Endothelial cell of umbilical vein (primary cell): ENCODE data around the gene OXCT2. TPM values are rescaled to one million over a fixed set of nuclear protein-coding genes. Genes with fewer than 3 reads are reported as not detected.

Source experiments
- BruUV-seq: library from RNA; stranded (reverse); fragments of 400-500 nt; replicated peaks from 2 replicates; lab custom pipeline; 2021; lab: Mats Ljungman, UMichigan
- CTCF ChIA-PET: fragments of 300-600, 350-600 bp; sonication (Branson Sonifier 250); formaldehyde crosslinking; loops from one replicate; lab custom pipeline; 2021; ENCODE audit warnings: antibody characterized with exemption, inconsistent platforms; lab: Charles Lee
- POLR2A ChIA-PET: fragments of 300-600, 350-600 bp; sonication (Branson Sonifier 250); formaldehyde crosslinking; loops from one replicate; lab custom pipeline; 2021; ENCODE audit warnings: antibody characterized with exemption, inconsistent platforms; lab: Charles Lee
- DNase-seq: peaks from one replicate; pipeline ENCODE4 v3.0.0-alpha.2; 2011; ENCODE audit warnings: low read depth, low spot score
- FAIRE-seq: peaks from 2 replicates; lab custom pipeline; 2011; peaks lifted over from hg19 to GRCh38; lab: Jason Lieb, UNC
- H2AFZ ChIP-seq: 2 replicates; pipeline ENCODE4 v1.6.0; 2012; ENCODE audit warnings: low read depth, low read length, control low read depth, inconsistent platforms
- H3K27ac ChIP-seq: 2 replicates; pipeline ENCODE4 v1.5.1; 2011; ENCODE audit warnings: low read depth, mild to moderate bottlenecking, control low read depth, low read length, moderate library complexity; ENCODE audit not compliant: insufficient read depth
- H3K27me3 ChIP-seq, 2 experiments: 2 replicates each; pipeline versions ENCODE4 v1.6.0 to v1.6.1; 2011; ENCODE audit warnings: low read length in 2 of 2, mixed read lengths in 1 of 2; ENCODE audit not compliant: control insufficient read depth in 2 of 2, insufficient read depth in 2 of 2
- H3K36me3 ChIP-seq, 2 experiments: 2 replicates in 1 of 2; 3 replicates in 1 of 2; pipeline ENCODE4 v1.5.1; 2011; ENCODE audit warnings: low read length in 2 of 2, mild to moderate bottlenecking in 1 of 2, moderate library complexity in 1 of 2; ENCODE audit not compliant: control insufficient read depth in 2 of 2, insufficient read depth in 2 of 2; ENCODE audit errors: extremely low read depth in 1 of 2
- H3K4me1 ChIP-seq: 3 replicates; pipeline ENCODE4 v1.5.1; 2011; ENCODE audit warnings: mild to moderate bottlenecking, low read length; ENCODE audit not compliant: control insufficient read depth, insufficient read depth; ENCODE audit errors: extremely low read depth
- H3K4me2 ChIP-seq: 2 replicates; pipeline ENCODE4 v1.6.1; 2011; ENCODE audit warnings: low read length, control low read depth, mixed read lengths; ENCODE audit not compliant: insufficient read depth
- H3K4me3 ChIP-seq, 3 experiments: fragments of 200-600 bp in 1 of 3; sonication (generic), shearing (Covaris generic) in 1 of 3; replicated peaks in 1 of 3; 2 replicates each; pipeline ENCODE4 v1.5.1; 2011 to 2016; ENCODE audit warnings: control low read depth in 3 of 3, low read length in 3 of 3, mild to moderate bottlenecking in 2 of 3, inconsistent platforms in 1 of 3, low read depth in 1 of 3, moderate library complexity in 1 of 3; ENCODE audit not compliant: insufficient read depth in 1 of 3
- H3K79me2 ChIP-seq: 2 replicates; pipeline ENCODE4 v1.6.0; 2012; ENCODE audit warnings: low read length, inconsistent platforms; ENCODE audit not compliant: control insufficient read depth, insufficient read depth
- H3K9ac ChIP-seq: replicated peaks from 2 replicates; pipeline ENCODE3; 2011; ENCODE audit warnings: low read length, control low read depth; ENCODE audit not compliant: insufficient read depth; ENCODE audit errors: extremely low read depth
- H3K9me1 ChIP-seq: replicated peaks from 3 replicates; pipeline ENCODE4 v1.6.0; 2011; ENCODE audit warnings: mild to moderate bottlenecking, low read length; ENCODE audit not compliant: control insufficient read depth, insufficient read depth; ENCODE audit errors: extremely low read depth
- H3K9me3 ChIP-seq: replicated peaks from 2 replicates; pipeline ENCODE4 v1.5.1; 2012; ENCODE audit warnings: low read length, inconsistent platforms; ENCODE audit not compliant: control insufficient read depth, insufficient read depth
- H4K20me1 ChIP-seq: replicated peaks from 2 replicates; pipeline ENCODE3; 2011; ENCODE audit warnings: mild to moderate bottlenecking, low read length; ENCODE audit not compliant: control insufficient read depth, insufficient read depth; ENCODE audit errors: extremely low read depth
- CTCF ChIP-seq, 2 donors: IDR thresholded peaks; 1 replicate in 1 of 2; 2 replicates in 1 of 2; pipeline ENCODE4 v1.5.1; 2011; ENCODE audit warnings: low read length in 2 of 2, mild to moderate bottlenecking in 2 of 2, moderate library complexity in 2 of 2, control low read depth in 1 of 2, inconsistent platforms in 1 of 2, low read depth in 1 of 2; ENCODE audit not compliant: insufficient read depth in 1 of 2; ENCODE audit errors: extremely low read depth in 1 of 2
- EZH2 ChIP-seq: IDR thresholded peaks from 2 replicates; pipeline ENCODE4 v1.6.1; 2012; ENCODE audit warnings: borderline replicate concordance, low read depth, mild to moderate bottlenecking, moderate library complexity, low read length, inconsistent platforms; ENCODE audit not compliant: severe bottlenecking
- FOS ChIP-seq: IDR thresholded peaks from 2 replicates; pipeline ENCODE4 v1.6.1; 2011; ENCODE audit warnings: mild to moderate bottlenecking, low read length, moderate library complexity, borderline replicate concordance; ENCODE audit not compliant: insufficient read depth
- GATA2 ChIP-seq: IDR thresholded peaks from 2 replicates; pipeline ENCODE4 v1.7.0; 2011; ENCODE audit warnings: low read depth, mild to moderate bottlenecking, moderate library complexity, mixed read lengths, low read length; ENCODE audit not compliant: insufficient read length, insufficient read depth
- JUN ChIP-seq: IDR thresholded peaks from 2 replicates; pipeline ENCODE4 v1.6.1; 2011; ENCODE audit warnings: borderline replicate concordance, low read depth; ENCODE audit not compliant: insufficient read length, insufficient read depth
- MAX ChIP-seq: IDR thresholded peaks from 2 replicates; pipeline ENCODE4 v1.6.1; 2011; ENCODE audit not compliant: insufficient read depth, insufficient read length
- MYC ChIP-seq: IDR thresholded peaks from one replicate; pipeline ENCODE4 v1.6.1; 2011; ENCODE audit warnings: mild to moderate bottlenecking, low read depth, low read length
- POLR2A ChIP-seq: IDR thresholded peaks from 2 replicates; pipeline ENCODE4 v1.6.1; 2012; ENCODE audit warnings: low read depth, mild to moderate bottlenecking, control low read depth, low read length
- POLR2AphosphoS5 ChIP-seq: IDR thresholded peaks from 2 replicates; pipeline ENCODE4 v1.6.1; 2012; ENCODE audit warnings: low read depth, mild to moderate bottlenecking, control low read depth, low read length, moderate library complexity; ENCODE audit not compliant: insufficient read depth
- dilution Hi-C: fragments of 300-500 bp; cut with MboI; formaldehyde crosslinking; loops from one replicate; pipeline ENCODE4 v1.15.0; 2019; ENCODE audit warnings: low sequenced_read_pairs; ENCODE audit not compliant: extremely low pct_ligation_motif_present
- intact Hi-C: fragments of 100-400 bp; cut with micrococcal nuclease; formaldehyde crosslinking; loops from one replicate; pipeline ENCODE4 v1.10.0; 2022
- polyA plus RNA-seq, 4 experiments: library from polyadenylated mRNA; depleted of rRNA in 3 of 4; stranded (reverse) in 3 of 4; unstranded in 1 of 4; fragments of >200 nt; gene quantifications; 2 replicates each; pipeline versions ENCODE4 v1.2.1 to v1.2.3, GENCODE V29; 2011 to 2012; ENCODE audit warnings: missing spikeins in 1 of 4
- total RNA-seq: library from RNA; stranded (reverse); gene quantifications from 2 replicates; pipeline ENCODE4 v1.2.3, GENCODE V29; 2021

Gene OXCT2
- total and polyA plus RNA-seq, 2 donors (not counting 3 experiments of a cell fraction or from before 2014, with no cell fraction given): 0.60 to 0.84 TPM

- Histone ChIP-seq H3K9me1 (no peaks in the 10 kb centered on the region), H3K27ac (no peak overlapping the region), H2AFZ (no peak overlapping the region), H3K36me3 (no peaks in the 10 kb centered on the region), H4K20me1 (no peaks in the 10 kb centered on the region), H3K27me3 (peaks cover 42 to 74% of the 10 kb centered on the region in 2 experiments), H3K4me2 (no peak overlapping the region), H3K9me3 (no peaks in the 10 kb centered on the region), H3K4me1 (peaks cover 5% of the 10 kb centered on the region), H3K79me2 (no peaks in the 10 kb centered on the region), H3K9ac (no peak overlapping the region), H3K4me3 (no peak overlapping the region)
- TF ChIP-seq POLR2A: no peak
- no peak for TF ChIP-seq MAX
- TF ChIP-seq EZH2: no peak
- no peak for TF ChIP-seq JUN
- no peak for TF ChIP-seq GATA2
- TF ChIP-seq CTCF (IDR thresholded peaks at IDR 0.05; ENCODE audit: extremely low read depth in 1 of 2, insufficient read depth in 1 of 2, low read depth in 1 of 2, low read length in 2 of 2): no peak
- no peak for TF ChIP-seq FOS
- no peak for TF ChIP-seq MYC
- TF ChIP-seq POLR2AphosphoS5: no peak
- no peak for FAIRE-seq
- dilution Hi-C loops (no loop called here), intact Hi-C loops (no loop called here)
- POLR2A ChIA-PET: no interaction called here
- no TSS peak for BruUV-seq
- CTCF ChIA-PET: interaction anchor here (0.8 to 4.6 kb wide), 3 partner anchors 10 to 124 kb away, joined by 3 to 14 read pairs (median 3); no protein-coding TSS in a partner anchor
- DNase-seq: no peak
Observed at GRCh38 chr1:39729842-39730241, 41.3 kb downstream of the OXCT2 start.
